HG02610 (cell line): ENCODE results near the gene E2F1.
"Not testable (repeated sequence)": the region's sequence is repeated elsewhere in the genome, so short reads cannot be mapped to it uniquely, and the experiment has no call there.

ENCODE experiments used
- ATAC-seq: cut with Tn5 transposase; IDR thresholded peaks from one replicate; pipeline ENCODE4 v1.9.1; 2021; ENCODE audit warnings: mild to moderate bottlenecking, moderate library complexity; ENCODE audit not compliant: unreplicated experiment

The E2F1 gene

GRCh38 chr20:33659341-33660034 lies 26.7 kb downstream of the E2F1 start:
- no peak for ATAC-seq

GRCh38 chr20:33658929-33659328 lies 27.3 kb downstream of the E2F1 start:
- ATAC-seq, result no peak

DNA sequence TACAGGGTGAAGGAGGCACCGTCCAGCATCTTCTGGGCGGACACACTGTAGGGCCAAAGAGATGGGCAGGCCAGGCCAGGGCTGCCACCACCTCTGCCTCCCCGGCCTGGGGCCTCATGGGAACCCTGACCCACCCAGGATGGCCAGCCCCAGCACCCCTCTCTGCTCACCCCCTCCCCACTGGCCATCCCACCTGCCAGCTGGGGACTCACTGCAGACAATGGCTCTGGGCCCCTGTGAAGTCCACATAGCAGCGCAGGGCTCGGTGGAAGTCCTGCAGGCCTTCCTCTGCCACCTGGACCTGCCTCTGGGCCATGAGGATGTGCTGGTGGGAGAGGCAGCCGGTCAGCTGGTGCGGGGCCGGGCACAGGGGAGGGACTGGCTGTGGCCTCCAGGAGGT lies 27.7 kb downstream of the E2F1 start:
- no peak for ATAC-seq

- ATAC-seq, result no peak
Observed at GRCh38 chr20:33657704-33658095, 28.5 kb downstream of the E2F1 start.

- no peak for ATAC-seq
Observed at GRCh38 chr20:33656783-33657703, 29.1 kb downstream of the E2F1 start.

GRCh38 chr20:33656010-33656782 lies 30.0 kb downstream of the E2F1 start:
- ATAC-seq, result no peak

GRCh38 chr20:33655164-33655563 lies 31.0 kb downstream of the E2F1 start:
- ATAC-seq, result no peak

DNA sequence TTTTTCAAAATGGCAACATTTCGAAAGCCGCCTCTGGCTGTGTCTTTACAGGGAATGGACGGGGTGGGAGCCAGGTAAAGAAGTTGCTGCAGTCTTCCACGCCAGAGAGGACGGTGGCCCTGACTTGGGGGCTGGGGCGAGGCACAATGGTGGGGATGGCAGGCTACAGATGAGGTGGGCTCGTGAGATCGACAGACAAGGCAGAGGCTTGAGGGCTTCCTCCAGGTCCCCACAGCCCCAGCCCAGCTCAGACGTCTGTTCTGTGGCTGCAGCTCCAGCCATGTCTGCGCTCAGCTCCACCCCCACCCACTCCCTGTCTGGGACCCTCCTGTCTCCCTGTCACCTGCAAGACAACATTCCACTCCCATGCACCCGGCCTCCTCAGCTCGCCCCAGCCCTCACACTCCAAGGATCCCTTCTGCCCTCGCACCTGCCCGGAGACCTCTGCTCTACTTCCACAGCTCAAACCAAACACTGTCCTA lies 31.5 kb downstream of the E2F1 start:
- no peak for ATAC-seq

GRCh38 chr20:33653900-33654596 lies 32.1 kb downstream of the E2F1 start:
- ATAC-seq, result no peak

- no peak for ATAC-seq
Observed at GRCh38 chr20:33653218-33653899, 32.8 kb downstream of the E2F1 start.

DNA sequence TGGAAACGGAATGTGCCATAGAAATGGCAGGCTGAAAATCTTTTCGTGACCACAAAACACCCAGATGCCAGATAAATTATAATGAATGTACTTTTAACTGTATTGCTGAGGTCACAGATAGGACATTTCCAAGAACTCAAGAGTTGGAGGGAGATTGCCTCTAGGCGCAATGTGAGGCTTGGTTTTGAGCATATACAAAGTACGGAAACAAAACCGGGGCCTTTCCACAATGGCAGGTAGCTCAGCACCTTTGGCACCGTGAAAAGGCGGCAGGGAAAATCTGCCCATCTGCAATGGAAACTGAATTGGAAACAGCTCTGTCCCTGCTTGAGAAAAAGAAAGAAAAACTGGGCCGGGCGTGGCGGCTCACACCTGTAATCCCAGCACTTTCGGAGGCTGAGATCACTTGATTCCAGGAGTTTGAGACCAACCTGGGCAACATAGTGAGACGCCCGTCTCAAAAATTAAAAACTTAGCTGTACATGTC lies 34.6 kb downstream of the E2F1 start:
- ATAC-seq, result no peak

DNA sequence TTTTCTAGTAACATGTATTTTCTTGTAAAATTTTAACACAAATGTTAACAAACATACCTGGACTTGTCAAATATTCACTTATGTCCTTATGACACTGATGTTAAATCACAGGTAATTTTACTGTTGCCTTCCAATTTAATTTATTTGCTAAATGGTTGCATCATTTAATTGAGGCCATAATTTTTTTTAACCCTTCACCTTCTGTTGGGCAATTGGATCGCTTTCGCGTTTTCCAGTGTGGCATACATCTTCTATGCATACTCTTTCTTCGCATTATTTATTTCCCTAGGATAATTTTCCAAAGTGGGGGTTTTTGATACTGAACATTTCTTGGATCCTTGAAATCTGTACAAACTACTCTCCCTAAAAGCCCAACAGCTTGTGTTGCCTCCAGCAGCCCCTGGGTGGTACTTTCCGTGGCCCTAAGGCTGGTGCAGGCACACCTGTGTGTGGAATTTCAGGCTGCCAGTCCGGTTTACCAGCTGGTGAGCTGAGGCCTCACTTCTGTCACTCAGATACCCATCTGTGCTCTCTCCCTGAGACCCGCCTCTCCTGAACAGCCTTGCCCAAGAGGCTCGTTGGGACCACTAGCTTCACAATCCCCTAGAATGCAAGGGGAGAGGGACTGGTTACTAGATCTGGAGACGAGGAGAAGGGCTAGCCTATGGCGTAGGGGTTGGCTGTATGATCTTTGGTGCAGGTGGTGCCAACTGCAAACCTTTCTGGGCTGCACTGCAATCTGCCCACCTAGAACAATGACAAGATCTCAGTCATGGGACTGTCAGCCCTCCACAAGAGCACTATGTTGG lies 35.2 kb downstream of the E2F1 start:
- no peak for ATAC-seq

DNA sequence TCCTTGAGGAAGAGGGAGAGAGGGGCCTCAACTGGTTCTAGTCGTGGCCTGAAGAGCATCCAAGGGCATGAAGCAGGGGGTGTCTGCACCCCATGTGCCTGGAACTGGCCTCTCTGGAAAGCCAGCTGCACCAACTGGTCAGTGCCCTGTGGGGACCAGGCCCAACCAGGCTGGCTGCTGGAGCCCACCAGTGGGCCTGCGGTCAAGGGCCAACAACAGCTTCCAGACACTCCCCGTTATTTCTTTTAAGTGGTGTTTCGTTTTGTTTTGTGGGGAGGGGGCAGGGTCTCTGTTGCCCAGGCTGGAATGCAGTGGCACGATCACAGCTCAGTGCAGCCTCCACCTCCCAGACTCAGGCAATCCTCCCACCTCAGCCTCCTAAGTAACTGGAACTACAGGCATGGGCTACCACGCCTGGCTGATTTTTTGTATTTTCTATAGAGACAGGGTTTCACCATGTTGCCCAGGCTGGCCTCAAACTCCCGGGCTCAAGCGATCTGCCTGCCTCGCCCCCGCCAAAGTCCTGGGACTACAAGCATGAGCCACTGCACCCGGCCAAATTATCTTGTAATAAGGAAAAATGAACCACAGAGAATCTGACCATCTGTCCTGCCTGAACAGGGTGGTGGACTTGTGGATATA lies 36.0 kb downstream of the E2F1 start:
- no peak for ATAC-seq

DNA sequence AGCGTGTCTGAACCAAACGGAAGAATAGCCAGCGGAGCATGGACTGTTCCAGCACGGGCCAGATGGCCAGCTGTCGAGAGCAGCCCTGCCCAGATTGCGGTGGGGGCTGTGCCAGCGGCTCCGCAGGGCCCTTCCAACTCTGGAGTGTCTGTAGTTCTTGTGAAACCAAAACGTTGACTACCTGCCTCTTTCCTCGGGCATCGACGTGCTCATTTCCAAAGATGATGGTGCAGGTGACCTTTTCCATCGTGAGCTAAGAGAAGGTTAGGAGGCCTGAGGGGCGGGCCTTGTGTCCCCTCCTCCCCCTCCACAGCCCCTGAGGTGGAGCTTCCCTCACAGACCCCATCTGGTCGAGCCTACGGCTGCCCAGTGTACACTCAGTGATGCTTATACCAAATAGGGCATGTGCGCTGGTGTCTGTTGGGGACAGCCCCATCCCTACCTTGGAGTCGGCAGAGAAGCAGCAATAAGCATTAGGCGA lies 36.9 kb downstream of the E2F1 start:
- ATAC-seq, result no peak

DNA sequence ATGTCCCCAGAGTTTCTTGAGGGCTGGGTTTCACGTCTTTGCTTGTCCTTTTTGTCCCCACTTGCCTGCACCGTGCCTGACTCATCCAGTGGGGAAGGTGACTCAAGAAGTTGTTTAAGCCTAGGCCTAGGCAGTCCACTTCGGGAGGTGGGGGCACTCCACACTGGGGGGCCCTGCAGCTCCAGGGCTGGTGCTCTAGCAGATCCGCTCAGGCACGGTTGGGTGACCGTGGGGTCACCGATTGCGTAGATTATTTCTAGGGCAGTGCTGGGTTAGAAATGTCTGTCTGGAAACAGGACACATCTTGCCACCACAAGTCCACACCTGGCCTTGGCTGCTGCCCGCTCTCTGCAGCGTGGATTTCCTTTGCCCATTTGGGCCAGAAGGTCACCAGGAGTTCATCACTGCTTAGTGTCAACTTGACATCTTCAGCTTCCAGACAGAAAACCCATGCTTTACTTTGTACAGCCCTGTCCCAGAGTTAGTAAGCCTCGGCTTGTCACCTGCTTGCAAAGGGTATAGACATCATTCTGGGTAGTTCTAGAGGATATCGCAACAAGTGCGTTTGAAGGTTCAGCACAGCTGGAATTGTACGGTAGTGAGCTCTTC lies 37.7 kb downstream of the E2F1 start:
- ATAC-seq, result no peak

GRCh38 chr20:33647603-33648395 lies 38.4 kb downstream of the E2F1 start:
- ATAC-seq, result no peak

- ATAC-seq, result not testable (repeated sequence)
Observed at GRCh38 chr20:33646959-33647602, 39.1 kb downstream of the E2F1 start.
